HL-60 (cell line): Measurements from ENCODE around the gene UGT2B7.

ENCODE experiments used
- POLR2AphosphoS5 ChIP-seq: IDR thresholded peaks from 2 replicates; pipeline ENCODE4 v1.6.1; 2012; ENCODE audit warnings: low read depth
- REST ChIP-seq: IDR thresholded peaks from 2 replicates; pipeline ENCODE4 v1.6.1; 2012; ENCODE audit warnings: low read depth; ENCODE audit not compliant: insufficient replicate concordance
- SPI1 ChIP-seq: IDR thresholded peaks from 2 replicates; pipeline ENCODE4 v1.6.1; 2012; ENCODE audit warnings: low read depth, mild to moderate bottlenecking, borderline replicate concordance
- TF ChIP-seq, protein P1 (sequence below): IDR thresholded peaks from one replicate; pipeline ENCODE4 v1.5.1; 2011; ENCODE audit warnings: low read length, control low read depth, inconsistent platforms; ENCODE audit not compliant: insufficient read depth

- TF ChIP-seq, protein P1, sequence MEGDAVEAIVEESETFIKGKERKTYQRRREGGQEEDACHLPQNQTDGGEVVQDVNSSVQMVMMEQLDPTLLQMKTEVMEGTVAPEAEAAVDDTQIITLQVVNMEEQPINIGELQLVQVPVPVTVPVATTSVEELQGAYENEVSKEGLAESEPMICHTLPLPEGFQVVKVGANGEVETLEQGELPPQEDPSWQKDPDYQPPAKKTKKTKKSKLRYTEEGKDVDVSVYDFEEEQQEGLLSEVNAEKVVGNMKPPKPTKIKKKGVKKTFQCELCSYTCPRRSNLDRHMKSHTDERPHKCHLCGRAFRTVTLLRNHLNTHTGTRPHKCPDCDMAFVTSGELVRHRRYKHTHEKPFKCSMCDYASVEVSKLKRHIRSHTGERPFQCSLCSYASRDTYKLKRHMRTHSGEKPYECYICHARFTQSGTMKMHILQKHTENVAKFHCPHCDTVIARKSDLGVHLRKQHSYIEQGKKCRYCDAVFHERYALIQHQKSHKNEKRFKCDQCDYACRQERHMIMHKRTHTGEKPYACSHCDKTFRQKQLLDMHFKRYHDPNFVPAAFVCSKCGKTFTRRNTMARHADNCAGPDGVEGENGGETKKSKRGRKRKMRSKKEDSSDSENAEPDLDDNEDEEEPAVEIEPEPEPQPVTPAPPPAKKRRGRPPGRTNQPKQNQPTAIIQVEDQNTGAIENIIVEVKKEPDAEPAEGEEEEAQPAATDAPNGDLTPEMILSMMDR = no peak
- no peak for TF ChIP-seq REST
- no peak for TF ChIP-seq POLR2AphosphoS5
- TF ChIP-seq SPI1 = no peak
Observed at GRCh38 chr4:69089388-69089787, 6.9 kb upstream of the UGT2B7 start.
